ENCODE results near the gene RTF1. TPM values are rescaled to one million over a fixed set of nuclear protein-coding genes. Genes with fewer than 3 reads are reported as not detected.

The RTF1 gene
- total RNA-seq, 2 donors from 2014 or later, result 20.0 to 49.5 TPM

DNA sequence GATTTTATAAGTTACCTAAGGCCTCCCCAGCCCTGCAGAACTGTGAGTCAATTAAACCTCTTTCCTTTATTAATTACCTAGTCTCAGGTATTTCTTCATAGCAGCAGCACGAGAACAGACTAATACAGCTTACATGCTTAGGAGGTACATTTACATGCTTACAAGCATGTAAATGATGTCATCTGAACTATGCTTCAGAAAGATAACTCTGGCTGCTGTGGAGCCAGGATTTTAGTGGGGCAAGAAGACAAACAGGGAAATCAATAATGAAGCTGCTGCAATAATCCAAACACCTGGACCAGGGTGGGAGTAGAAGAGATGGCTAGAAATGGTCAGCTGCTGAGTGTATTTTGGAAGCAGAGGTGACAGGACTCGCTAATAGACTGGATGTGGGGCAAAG is 24.2 kb upstream of the RTF1 start:
- no peak overlapping the region for H3K4me3 ChIP-seq
- no peak for TF ChIP-seq CTCF (IDR thresholded peaks at IDR 0.05)
- no peaks in the 10 kb centered on the region for H3K4me1 ChIP-seq (ENCODE audit: control insufficient read depth in 1 of 2, low read depth in 2 of 2)
- no peak for ATAC-seq (ENCODE audit: insufficient number of reproducible peaks, low FRiP score, low read depth)
- peaks cover 17% of the 10 kb centered on the region for H3K36me3 ChIP-seq
- no peaks in the 10 kb centered on the region for H3K27me3 ChIP-seq (replicated peaks; ENCODE audit: insufficient read depth)
- no peak overlapping the region for H3K27ac ChIP-seq
- no peak for DNase-seq (ENCODE audit: low spot score)
- no peaks in the 10 kb centered on the region for H3K9me3 ChIP-seq

DNA sequence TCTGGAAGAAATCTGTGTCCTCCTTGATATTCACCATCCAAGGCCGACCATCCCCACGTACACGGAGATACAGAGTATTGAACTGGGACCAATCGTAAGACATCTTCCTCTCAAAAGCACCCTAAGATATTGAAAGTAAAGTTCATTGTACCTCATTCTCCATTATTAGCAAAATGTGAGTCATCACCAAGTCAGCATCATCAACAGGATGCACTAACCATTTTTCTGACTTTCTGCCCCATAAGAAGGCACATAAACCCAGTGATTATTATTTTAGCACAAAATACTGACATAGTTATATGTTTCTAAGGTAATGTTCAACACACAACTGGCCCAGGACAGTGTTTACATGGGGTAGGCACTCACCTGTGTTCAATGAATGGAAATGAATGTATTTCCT is 22.0 kb upstream of the RTF1 start:
- ATAC-seq (ENCODE audit: insufficient number of reproducible peaks, low FRiP score, low read depth) (no peak), DNase-seq (ENCODE audit: low spot score) (no peak)
- Histone ChIP-seq H3K4me1 (ENCODE audit: control insufficient read depth in 1 of 2, low read depth in 2 of 2) (no peaks in the 10 kb centered on the region), H3K27me3 (replicated peaks; ENCODE audit: insufficient read depth) (no peaks in the 10 kb centered on the region), H3K4me3 (no peak overlapping the region), H3K9me3 (no peaks in the 10 kb centered on the region), H3K36me3 (peaks cover 13% of the 10 kb centered on the region), H3K27ac (no peak overlapping the region)
- TF ChIP-seq CTCF (IDR thresholded peaks at IDR 0.05), result no peak

DNA sequence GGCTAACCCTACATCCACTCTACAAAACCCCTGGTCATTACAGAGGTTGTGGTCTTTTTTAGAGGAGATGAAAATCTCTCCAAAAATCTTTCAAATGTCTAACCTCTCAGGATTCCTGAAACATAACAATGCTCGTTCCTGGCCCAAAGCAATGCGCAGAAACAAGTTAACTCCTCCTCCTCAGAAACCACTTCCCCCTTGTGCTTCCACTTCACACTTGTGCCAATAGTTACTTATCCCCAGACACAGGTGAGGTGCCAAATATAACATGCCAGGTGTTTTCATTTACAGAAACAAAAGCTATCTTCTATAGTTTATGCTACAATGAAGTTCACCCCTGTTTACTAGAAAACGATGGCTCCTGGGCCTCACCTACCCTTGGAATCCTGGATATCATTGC is 20.8 kb upstream of the RTF1 start:
- DNase-seq (ENCODE audit: low spot score) (no peak), ATAC-seq (ENCODE audit: insufficient number of reproducible peaks, low FRiP score, low read depth) (no peak)
- peaks cover 13% of the 10 kb centered on the region for H3K36me3 ChIP-seq
- no peak for TF ChIP-seq CTCF (IDR thresholded peaks at IDR 0.05)
- H3K27ac ChIP-seq, result no peak overlapping the region
- no peak overlapping the region for H3K4me3 ChIP-seq
- H3K9me3 ChIP-seq, result no peaks in the 10 kb centered on the region
- no peaks in the 10 kb centered on the region for H3K4me1 ChIP-seq (ENCODE audit: control insufficient read depth in 1 of 2, low read depth in 2 of 2)
- no peaks in the 10 kb centered on the region for H3K27me3 ChIP-seq (replicated peaks; ENCODE audit: insufficient read depth)

- H3K27ac ChIP-seq, result peak overlapping the region; percentile 76 to 82
- no peak for TF ChIP-seq CTCF (IDR thresholded peaks at IDR 0.05)
- H3K9me3 ChIP-seq, result no peaks in the 10 kb centered on the region
- H3K4me3 ChIP-seq, result peak overlapping the region; percentile 89
- H3K36me3 ChIP-seq, result no peaks in the 10 kb centered on the region
- ATAC-seq (ENCODE audit: insufficient number of reproducible peaks, low FRiP score, low read depth) (no peak), DNase-seq (ENCODE audit: low spot score) (no peak)
- peaks cover 5% of the 10 kb centered on the region in 2 donors for H3K4me1 ChIP-seq (ENCODE audit: control insufficient read depth in 1 of 2, low read depth in 2 of 2)
- H3K27me3 ChIP-seq (replicated peaks; ENCODE audit: insufficient read depth), result no peaks in the 10 kb centered on the region
Observed at GRCh38 chr15:41401904-41402267, 15.0 kb upstream of the RTF1 start.

GRCh38 chr15:41407341-41407740 is 9.6 kb upstream of the RTF1 start:
- no peaks in the 10 kb centered on the region for H3K27me3 ChIP-seq (replicated peaks; ENCODE audit: insufficient read depth)
- no peaks in the 10 kb centered on the region for H3K9me3 ChIP-seq
- no peak for TF ChIP-seq CTCF (IDR thresholded peaks at IDR 0.05)
- H3K27ac ChIP-seq, result no peak overlapping the region
- peaks cover 0 to 5% of the 10 kb centered on the region in 2 donors for H3K4me1 ChIP-seq (ENCODE audit: control insufficient read depth in 1 of 2, low read depth in 2 of 2)
- no peak overlapping the region for H3K4me3 ChIP-seq
- H3K36me3 ChIP-seq, result no peaks in the 10 kb centered on the region
- ATAC-seq (ENCODE audit: insufficient number of reproducible peaks, low FRiP score, low read depth) (no peak), DNase-seq (ENCODE audit: low spot score) (no peak)
